NCI-H524 (cell line): ENCODE data around the gene SLC12A9.
A peak's percentile ranks its signal among the peaks of the same experiment; 100 is the strongest.
"Not testable (repeated sequence)": the region's sequence is repeated elsewhere in the genome, so short reads cannot be mapped to it uniquely, and the experiment has no call there.

ENCODE experiments used
- DNase-seq, 2 experiments: peaks; one replicate each; lab custom pipeline; 2025; lab: John Stamatoyannopoulos, UW

The SLC12A9 gene, protein sequence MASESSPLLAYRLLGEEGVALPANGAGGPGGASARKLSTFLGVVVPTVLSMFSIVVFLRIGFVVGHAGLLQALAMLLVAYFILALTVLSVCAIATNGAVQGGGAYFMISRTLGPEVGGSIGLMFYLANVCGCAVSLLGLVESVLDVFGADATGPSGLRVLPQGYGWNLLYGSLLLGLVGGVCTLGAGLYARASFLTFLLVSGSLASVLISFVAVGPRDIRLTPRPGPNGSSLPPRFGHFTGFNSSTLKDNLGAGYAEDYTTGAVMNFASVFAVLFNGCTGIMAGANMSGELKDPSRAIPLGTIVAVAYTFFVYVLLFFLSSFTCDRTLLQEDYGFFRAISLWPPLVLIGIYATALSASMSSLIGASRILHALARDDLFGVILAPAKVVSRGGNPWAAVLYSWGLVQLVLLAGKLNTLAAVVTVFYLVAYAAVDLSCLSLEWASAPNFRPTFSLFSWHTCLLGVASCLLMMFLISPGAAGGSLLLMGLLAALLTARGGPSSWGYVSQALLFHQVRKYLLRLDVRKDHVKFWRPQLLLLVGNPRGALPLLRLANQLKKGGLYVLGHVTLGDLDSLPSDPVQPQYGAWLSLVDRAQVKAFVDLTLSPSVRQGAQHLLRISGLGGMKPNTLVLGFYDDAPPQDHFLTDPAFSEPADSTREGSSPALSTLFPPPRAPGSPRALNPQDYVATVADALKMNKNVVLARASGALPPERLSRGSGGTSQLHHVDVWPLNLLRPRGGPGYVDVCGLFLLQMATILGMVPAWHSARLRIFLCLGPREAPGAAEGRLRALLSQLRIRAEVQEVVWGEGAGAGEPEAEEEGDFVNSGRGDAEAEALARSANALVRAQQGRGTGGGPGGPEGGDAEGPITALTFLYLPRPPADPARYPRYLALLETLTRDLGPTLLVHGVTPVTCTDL

DNA sequence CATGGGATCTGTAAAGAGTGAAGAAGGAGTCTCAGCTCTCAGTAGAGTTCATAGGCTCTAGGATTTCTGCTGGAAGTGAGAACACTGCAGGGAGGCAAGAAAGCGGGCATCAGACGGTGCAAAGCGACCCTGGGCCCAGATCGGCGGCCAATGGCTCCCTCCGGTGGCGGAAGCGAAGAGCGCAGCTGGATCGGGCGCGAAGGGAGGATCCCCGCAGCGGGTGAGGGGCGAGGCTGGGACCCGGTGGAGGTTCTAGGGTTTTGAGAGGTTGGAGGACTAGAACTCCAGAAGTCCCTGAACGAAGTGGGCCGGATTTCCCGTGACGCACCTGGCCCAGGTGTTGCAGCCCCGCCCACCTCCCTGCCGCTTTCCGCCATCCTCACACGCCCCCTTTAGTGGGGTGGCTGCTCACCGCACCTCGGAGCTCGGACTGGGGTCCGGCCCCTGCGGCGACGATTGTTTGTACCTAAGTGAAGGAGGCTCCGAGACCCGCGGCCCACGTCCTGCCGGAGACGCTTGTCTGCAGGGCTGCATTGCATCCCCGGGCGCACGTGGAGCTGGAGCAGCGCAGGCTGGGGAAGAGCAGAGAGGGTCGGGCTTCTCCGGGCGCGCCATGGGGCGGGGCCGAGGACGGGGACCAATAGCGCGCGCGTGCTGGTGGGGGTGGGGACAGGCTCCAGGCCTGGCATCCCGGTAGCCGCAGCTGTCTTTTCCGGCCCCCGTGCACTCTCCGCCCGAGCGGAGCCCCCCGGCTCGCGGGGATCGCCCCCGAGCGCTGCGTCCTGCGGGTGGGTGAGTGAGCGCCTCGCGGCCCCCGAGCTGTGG lies at the start of gene SLC12A9:
SLC12A9 (plus strand) TSS at position 666 of the 825 bp plus-strand sequence. CDS start 1,485 bp downstream, outside the sequence.
- peak; percentile 75 to 77 for DNase-seq

DNA sequence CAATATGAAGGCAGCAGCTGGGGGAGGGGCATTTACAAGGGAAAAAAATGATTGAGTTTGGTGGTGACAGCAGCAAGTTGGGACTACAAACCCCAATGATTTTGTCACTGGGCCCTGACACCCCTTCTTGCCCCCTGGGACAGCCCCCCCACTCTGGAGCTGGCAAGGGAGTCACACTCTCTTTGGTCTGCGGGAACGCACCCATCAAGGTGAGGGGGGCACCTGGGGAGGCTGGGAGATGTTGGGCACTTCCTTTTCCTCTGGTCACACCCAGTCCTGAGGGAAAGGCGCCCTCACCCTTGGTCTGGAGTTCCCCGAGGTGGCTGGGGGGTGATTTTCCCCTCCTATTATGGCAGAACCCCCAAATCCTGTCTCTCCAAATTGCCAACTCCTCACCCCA lies 49.6 kb upstream of the SLC12A9 start:
- DNase-seq: no peak

GRCh38 chr7:100803398-100804161 lies 48.9 kb upstream of the SLC12A9 start:
- DNase-seq: peak; percentile 64 to 85

DNA sequence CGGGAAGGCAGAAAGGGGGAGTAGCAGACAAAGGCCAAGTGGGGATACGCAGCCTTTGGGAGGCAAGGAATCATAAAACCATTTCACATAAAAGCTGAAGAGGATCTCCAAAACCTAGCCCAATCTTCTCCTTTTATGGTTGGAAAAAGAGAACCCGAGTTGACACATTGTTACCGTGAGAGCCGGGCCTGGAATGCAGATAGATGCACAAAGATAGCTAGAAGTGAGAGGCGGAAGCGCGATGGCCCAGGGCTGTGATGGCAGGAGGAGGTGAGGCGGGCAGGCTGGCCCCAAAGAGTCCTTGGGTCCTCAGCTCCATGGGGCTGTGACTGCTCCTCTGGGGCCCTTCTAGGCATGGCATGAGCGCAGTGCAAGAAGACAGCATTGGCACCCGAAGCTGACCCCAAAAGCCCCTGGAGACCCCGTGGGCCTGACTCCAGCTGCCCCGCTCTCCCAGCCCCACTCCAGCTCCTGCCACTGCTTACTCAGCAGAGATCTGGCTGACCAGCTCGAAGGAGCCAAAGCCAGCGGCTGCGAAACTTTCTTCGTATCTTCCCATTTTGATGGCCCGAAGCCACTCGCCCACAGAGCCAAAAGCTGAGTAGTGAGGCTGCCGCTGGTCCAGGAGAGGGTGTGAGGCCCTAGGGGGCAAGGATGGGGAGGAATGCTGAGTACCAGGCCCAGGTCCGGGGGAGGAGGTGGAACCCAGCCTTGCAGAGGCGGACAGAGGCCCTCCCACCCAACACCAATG lies 47.7 kb upstream of the SLC12A9 start:
- DNase-seq: no peak

GRCh38 chr7:100806276-100806675 lies 46.2 kb upstream of the SLC12A9 start:
- DNase-seq: no peak

- DNase-seq: not testable (repeated sequence)
These were observed 45.6 kb upstream of the SLC12A9 start for GRCh38 chr7:100806883-100807282.

DNA sequence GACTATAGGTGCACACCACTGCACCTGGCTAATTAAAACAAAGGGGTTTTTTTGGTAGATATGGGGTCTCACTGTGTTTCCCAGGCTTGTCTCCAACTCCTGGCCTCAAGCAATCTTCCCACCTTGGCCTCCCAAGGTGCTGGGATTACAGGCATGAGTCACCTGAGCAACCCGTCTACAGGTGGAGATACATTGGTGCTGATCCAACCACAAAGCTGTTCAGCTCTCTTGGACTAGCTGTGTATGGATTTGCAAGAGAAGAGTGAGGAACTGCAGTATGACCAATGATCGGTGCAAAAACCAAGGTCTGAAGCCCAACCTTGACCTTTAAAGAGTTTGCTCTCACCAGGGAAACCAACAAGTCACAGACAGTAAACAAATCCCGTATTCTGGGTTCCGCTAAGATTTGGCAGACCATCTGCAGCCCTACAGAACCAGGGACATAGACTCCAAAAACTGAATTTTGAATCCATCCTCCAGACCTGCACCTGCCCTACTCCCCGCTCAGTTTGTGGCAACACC lies 44.1 kb upstream of the SLC12A9 start:
- DNase-seq: no peak

GRCh38 chr7:100811480-100811879 lies 41.0 kb upstream of the SLC12A9 start:
- DNase-seq: no peak

- no peak for DNase-seq
These were observed 39.8 kb upstream of the SLC12A9 start for GRCh38 chr7:100812729-100813128.

- DNase-seq: not testable (repeated sequence)
These were observed 36.0 kb upstream of the SLC12A9 start for GRCh38 chr7:100816515-100816914.

DNA sequence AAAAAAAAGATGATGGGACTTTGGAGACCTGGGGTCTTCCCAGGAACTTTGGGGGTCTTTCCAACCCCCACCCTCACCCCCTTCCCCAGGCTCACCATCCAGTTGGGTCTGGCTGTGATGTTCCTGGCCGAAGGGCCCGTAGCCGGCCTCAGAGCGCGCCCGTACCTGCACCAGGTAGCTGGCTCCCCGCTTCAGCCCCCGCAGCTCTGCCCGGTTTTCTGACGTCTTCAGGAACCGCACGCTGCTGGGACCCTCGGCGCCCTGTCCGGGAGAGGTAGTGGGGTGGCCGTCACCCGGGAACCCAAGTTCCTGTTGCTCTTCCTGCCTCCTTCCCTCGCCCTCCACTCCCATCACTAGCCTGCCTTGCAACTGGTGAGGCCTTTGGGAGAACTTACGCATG lies 35.4 kb upstream of the SLC12A9 start:
- DNase-seq: no peak

DNA sequence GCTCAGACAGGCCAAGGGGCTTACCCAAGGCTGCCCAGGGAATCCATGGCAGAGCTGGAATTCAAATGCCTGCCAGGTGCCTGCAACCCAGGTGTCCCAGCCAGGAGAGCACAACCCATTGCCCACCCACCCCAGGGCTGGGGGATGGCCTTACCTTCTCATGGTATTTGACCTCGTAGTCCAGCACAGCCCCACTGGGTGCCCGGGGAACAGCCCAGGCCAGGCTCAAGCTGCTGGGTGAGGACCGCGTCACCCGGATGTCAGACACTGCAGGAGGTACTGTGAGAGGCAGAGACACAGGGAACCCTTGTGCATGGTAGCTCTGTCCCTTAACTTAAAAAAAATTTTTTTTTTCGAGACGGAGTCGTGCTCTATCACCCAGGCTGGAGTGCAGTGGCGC lies 34.1 kb upstream of the SLC12A9 start:
- no peak for DNase-seq

DNA sequence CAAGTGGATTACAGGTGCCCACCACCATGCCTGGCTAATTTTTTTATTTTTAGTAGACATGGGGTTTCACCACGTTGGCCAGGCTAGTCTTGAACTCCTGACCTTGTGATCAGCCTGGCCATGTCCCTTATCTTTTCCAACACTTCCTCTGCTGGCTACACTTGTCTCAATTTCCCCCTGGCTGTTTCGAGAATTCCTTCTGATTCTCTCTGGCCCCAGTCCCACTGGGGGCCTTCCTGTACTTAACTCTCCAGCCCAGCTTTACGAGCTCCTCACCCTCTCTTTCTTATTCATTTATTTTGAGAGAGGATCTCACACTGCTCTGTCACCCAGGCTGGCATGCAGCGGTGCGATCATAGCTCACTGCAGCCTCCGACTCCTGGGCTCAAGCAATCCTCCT lies 33.7 kb upstream of the SLC12A9 start:
- DNase-seq: no peak

DNA sequence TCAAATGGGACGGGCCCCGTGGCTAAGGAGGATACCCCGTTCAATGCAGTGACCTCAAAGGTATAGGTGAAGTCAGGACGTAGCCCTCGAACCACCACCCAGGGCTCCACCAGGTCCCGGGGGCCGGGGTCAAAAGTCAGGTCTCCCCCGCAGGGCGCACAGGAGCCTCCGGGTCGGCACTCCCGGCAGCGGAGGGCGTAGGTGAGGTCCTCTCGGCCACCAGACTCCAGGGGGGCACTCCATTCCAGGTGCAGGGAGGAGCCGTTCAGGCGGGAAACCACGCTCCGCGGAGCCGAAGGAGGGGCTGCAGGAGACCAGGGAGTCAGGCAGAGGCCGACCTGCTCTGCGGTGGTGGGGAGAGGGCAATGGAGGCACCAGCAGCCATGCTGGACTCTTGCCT lies 32.9 kb upstream of the SLC12A9 start:
- DNase-seq: no peak

DNA sequence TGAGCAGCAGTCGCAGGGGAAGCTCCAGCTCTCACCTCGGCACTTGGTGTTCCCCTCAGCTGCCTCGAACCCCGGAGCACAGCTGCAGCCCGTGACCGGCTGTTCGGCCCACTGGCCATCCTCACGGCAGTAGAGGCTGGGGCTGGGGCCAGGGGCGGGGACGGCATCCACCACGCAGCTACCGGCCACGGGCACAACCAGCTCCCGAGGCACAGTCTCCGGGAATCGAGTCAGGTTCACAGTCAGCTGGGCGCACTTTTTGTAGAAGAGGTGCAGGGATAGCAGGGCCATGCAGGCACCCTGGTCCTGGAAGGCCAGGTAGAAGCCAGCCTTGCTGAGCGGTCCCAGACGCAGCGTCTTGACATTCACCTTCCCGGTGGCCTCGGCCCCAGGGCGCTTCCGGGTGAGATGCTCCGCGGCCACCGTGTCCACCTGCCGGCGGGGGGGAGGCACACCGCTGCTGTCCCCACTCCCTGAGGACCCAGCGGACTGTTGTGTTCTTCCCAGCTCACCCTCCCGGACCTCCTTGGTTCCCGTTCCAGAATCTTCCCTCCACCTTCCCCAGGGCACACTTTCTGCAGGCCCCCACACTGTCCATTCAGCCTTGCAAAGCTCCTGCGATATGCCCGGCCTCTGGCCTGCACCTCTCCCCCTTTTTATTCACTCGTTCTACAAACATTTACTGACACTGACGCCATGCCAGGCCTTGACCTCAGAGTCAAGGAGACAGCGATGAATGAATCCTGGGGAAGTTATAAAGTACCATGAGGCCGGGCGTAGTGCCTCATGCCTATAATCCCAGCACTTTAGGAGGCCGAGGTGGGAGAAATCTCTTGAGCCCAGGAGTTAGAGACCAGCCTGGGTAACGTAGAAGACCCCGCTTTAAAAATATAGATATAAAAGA lies 30.0 kb upstream of the SLC12A9 start:
- no peak for DNase-seq

DNA sequence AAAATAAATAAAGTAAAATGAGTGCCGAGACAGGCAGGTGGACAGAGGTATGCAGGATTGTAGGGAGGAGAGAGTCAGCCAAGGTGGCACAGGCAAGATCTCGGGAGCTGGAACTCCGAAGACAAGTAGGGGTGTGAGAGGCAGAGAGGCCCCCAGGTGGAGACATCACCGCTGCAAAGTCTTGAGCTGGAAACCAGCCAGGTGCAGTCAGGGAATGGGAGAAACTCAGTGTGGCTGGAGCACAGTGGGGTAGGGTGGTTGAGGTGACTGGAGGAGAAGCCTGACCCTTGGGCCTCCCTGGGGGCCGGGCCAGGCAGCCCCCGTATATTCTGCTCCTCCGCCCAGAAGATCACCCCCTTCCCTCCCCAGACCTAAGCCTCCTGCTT lies 29.4 kb upstream of the SLC12A9 start:
- DNase-seq: no peak

GRCh38 chr7:100823534-100823933 lies 29.0 kb upstream of the SLC12A9 start:
- DNase-seq: no peak

DNA sequence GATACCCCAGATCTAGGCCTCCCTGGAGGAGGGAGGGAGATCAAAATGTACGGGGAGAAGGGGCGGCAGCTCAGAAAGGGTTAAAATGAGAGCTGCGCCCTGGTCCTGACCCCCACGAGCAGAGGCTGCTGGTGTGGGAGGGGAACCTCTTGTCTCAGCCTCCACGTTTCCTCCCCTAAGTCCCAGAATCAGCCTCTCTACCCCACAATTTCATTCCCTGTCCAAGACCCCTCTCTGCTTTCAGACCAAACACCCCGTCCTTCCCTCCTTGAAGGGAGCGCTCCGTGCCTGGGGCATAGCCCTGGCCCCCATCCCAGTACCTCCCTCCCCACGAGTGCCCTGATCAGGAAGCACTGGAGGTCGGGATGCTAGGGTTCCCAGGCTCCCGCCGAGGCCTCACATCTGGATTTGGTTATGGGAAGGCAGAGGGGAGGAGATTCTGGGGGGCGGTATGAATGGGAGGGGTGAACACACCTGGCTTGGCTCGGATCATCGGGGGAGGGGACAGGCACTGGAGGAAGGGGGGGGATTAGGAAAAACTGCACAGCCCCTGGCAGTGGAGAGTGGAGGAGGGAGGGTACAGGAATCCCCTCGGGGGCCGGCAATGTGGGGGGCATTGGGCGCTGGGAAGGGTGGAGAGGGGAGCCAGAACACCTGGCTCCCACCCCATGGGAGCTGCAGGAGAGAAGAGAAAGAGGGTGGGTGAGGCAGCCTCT lies 27.9 kb upstream of the SLC12A9 start:
- DNase-seq: no peak
